GM18519 (cell line): ENCODE results near the gene MAN2B2.

ENCODE experiments used
- ATAC-seq: cut with Tn5 transposase; IDR thresholded peaks from one replicate; pipeline ENCODE4 v1.9.1; 2021; ENCODE audit warnings: mild to moderate bottlenecking, moderate library complexity; ENCODE audit not compliant: unreplicated experiment, low FRiP score

Gene MAN2B2

GRCh38 chr4:6546091-6546490 is 28.9 kb upstream of the MAN2B2 start:
- no peak for ATAC-seq

- no peak for ATAC-seq
These were observed 28.1 kb upstream of the MAN2B2 start for GRCh38 chr4:6546681-6547447.

- ATAC-seq: no peak
These were observed 26.6 kb upstream of the MAN2B2 start for GRCh38 chr4:6548201-6548881.

- no peak for ATAC-seq
These were observed 26.1 kb upstream of the MAN2B2 start for GRCh38 chr4:6548882-6549230.

- no peak for ATAC-seq
These were observed 25.5 kb upstream of the MAN2B2 start for GRCh38 chr4:6549445-6549844.

GRCh38 chr4:6549890-6550620 is 24.9 kb upstream of the MAN2B2 start:
- no peak for ATAC-seq

- ATAC-seq: no peak
These were observed 24.2 kb upstream of the MAN2B2 start for GRCh38 chr4:6550821-6551220.

- no peak for ATAC-seq
These were observed 23.3 kb upstream of the MAN2B2 start for GRCh38 chr4:6551660-6552059.

- ATAC-seq: no peak
These were observed 19.5 kb upstream of the MAN2B2 start for GRCh38 chr4:6555519-6555918.

- ATAC-seq: no peak
These were observed 18.7 kb upstream of the MAN2B2 start for GRCh38 chr4:6556263-6556662.

GRCh38 chr4:6557185-6557584 is 17.8 kb upstream of the MAN2B2 start:
- ATAC-seq: no peak

GRCh38 chr4:6557856-6558255 is 17.1 kb upstream of the MAN2B2 start:
- ATAC-seq: no peak

- ATAC-seq: no peak
These were observed 14.4 kb upstream of the MAN2B2 start for GRCh38 chr4:6560416-6561172.

GRCh38 chr4:6561173-6561516 is 13.8 kb upstream of the MAN2B2 start:
- no peak for ATAC-seq

GRCh38 chr4:6561706-6562371 is 13.2 kb upstream of the MAN2B2 start:
- no peak for ATAC-seq

GRCh38 chr4:6562931-6563901 is 11.8 kb upstream of the MAN2B2 start:
- no peak for ATAC-seq

- ATAC-seq: no peak
These were observed 10.9 kb upstream of the MAN2B2 start for GRCh38 chr4:6563935-6564645.

GRCh38 chr4:6565691-6566390 is 9.1 kb upstream of the MAN2B2 start:
- ATAC-seq: no peak
